HEK293 (cell line): ENCODE measurements around the gene BCKDHB.

Experiments used
- CTCF ChIP-seq: fragments of 450-650 bp; formaldehyde crosslinking; IDR thresholded peaks from 2 replicates; pipeline ENCODE4 v1.5.1; 2016; ENCODE audit warnings: missing biosample characterization, missing genetic modification characterization
- PATZ1 ChIP-seq: fragments of 450-650 bp; formaldehyde crosslinking; IDR thresholded peaks from 2 replicates; pipeline ENCODE4 v1.5.1; 2016; ENCODE audit warnings: missing biosample characterization, missing genetic modification characterization

GRCh38 chr6:80145509-80145908 is 39.0 kb downstream of the BCKDHB start:
- TF ChIP-seq PATZ1 = no peak
- TF ChIP-seq CTCF (tag by site-specific recombination) = no peak
